K562 (cell line): ENCODE measurements around the gene OTOG. TPM values are rescaled to one million over a fixed set of nuclear protein-coding genes. Genes with fewer than 3 reads are reported as not detected.
A peak's percentile ranks its signal among the peaks of the same experiment; 100 is the strongest.

Experiments used
- ATAC-seq: fragments of 200-7000 bp; cut with Tn5 transposase; 3 replicates; pipeline ENCODE4 v1.9.1; 2020; ENCODE audit warnings: moderate library complexity
- BruUV-seq: library from RNA; stranded (reverse); fragments of 400-500 nt; replicated peaks from 2 replicates; lab custom pipeline; 2021; lab: Mats Ljungman, UMichigan
- CTCF ChIA-PET: fragments of 300-600 bp; formaldehyde crosslinking; extraction: SDS; loops from one replicate; lab custom pipeline; 2021; ENCODE audit warnings: low intra/inter-chr PET ratio; lab: Yijun Ruan, JAX
- POLR2A ChIA-PET: fragments of 300-600, 350-650 bp; sonication (Branson Sonifier 250); formaldehyde crosslinking; extraction: SDS; loops from one replicate; lab custom pipeline; 2021; ENCODE audit warnings: antibody characterized with exemption, inconsistent platforms; lab: Yijun Ruan, JAX
- DNase-seq, 4 experiments: peaks; one replicate each; pipeline versions ENCODE4 v3.0.0 to v3.0.0-alpha.2; 2011 to 2018; ENCODE audit warnings: low spot score in 3 of 4, mixed read lengths in 3 of 4; ENCODE audit errors: extremely low read depth in 1 of 4
- FAIRE-seq: peaks from 2 replicates; lab custom pipeline; 2011; peaks lifted over from hg19 to GRCh38; lab: Jason Lieb, UNC
- H2AFZ ChIP-seq: 2 replicates; pipeline ENCODE4 v1.6.0; 2011; ENCODE audit warnings: low read depth, low read length, control low read depth, inconsistent platforms
- H3K27ac ChIP-seq: fragments of 200-600 bp; 3 replicates; pipeline ENCODE4 v1.8.0; 2011; ENCODE audit warnings: low read depth, mild to moderate bottlenecking, control low read depth, inconsistent platforms, low read length, moderate library complexity, mixed read lengths; ENCODE audit errors: extremely low read depth
- H3K27me3 ChIP-seq, 2 experiments: fragments of 300-600 bp in 1 of 2; 2 replicates in 1 of 2; 3 replicates in 1 of 2; pipeline versions ENCODE4 v1.6.0 to v1.8.0; 2011; ENCODE audit warnings: inconsistent platforms in 2 of 2, low read length in 2 of 2, mild to moderate bottlenecking in 1 of 2, mixed read lengths in 1 of 2, moderate library complexity in 1 of 2; ENCODE audit not compliant: control insufficient read depth in 2 of 2, insufficient read depth in 2 of 2
- H3K36me3 ChIP-seq: fragments of 300-600 bp; 3 replicates; pipeline ENCODE4 v1.8.0; 2011; ENCODE audit warnings: mild to moderate bottlenecking, low read length, inconsistent platforms; ENCODE audit not compliant: control insufficient read depth, insufficient read depth
- H3K4me1 ChIP-seq, 2 experiments: fragments of 200-600 bp in 1 of 2; replicated peaks in 1 of 2; 2 replicates in 1 of 2; 3 replicates in 1 of 2; pipeline versions ENCODE4 v1.5.1 to v1.8.0; 2011; ENCODE audit warnings: inconsistent platforms in 2 of 2, low read length in 2 of 2, mild to moderate bottlenecking in 1 of 2, mixed read lengths in 1 of 2, moderate library complexity in 1 of 2; ENCODE audit not compliant: control insufficient read depth in 2 of 2, insufficient read depth in 2 of 2
- H3K4me2 ChIP-seq: 2 replicates; pipeline ENCODE4 v1.6.1; 2011; ENCODE audit warnings: low read length, control low read depth, inconsistent platforms, mixed read lengths; ENCODE audit not compliant: insufficient read depth
- H3K4me3 ChIP-seq: fragments of 200-600 bp; sonication (generic), shearing (Covaris generic); 2 replicates; pipeline ENCODE4 v1.5.1; 2016; ENCODE audit warnings: control low read depth, inconsistent platforms
- H3K79me2 ChIP-seq: fragments of 200-600 bp; 3 replicates; pipeline ENCODE4 v1.8.0; 2011; ENCODE audit warnings: low read length, inconsistent platforms; ENCODE audit not compliant: control insufficient read depth, insufficient read depth
- H3K9ac ChIP-seq, 2 experiments: 2 replicates each; pipeline versions ENCODE4 v1.6.0 to v1.6.1; 2011; ENCODE audit warnings: low read depth in 2 of 2, low read length in 2 of 2, control low read depth in 1 of 2, inconsistent platforms in 1 of 2, mild to moderate bottlenecking in 1 of 2, mixed read lengths in 1 of 2; ENCODE audit not compliant: insufficient read depth in 1 of 2
- H3K9me1 ChIP-seq: one replicate; pipeline ENCODE4 v1.6.0; 2011; ENCODE audit warnings: inconsistent platforms, mild to moderate bottlenecking, low read length, moderate library complexity; ENCODE audit not compliant: control insufficient read depth, insufficient read depth
- H3K9me3 ChIP-seq: replicated peaks from 2 replicates; pipeline ENCODE4 v1.5.1; 2011; ENCODE audit warnings: low read depth, low read length, inconsistent platforms; ENCODE audit not compliant: control insufficient read depth, insufficient read depth
- H4K20me1 ChIP-seq: replicated peaks from 2 replicates; pipeline ENCODE4 v1.6.1; 2011; ENCODE audit warnings: low read length, inconsistent platforms, mixed read lengths; ENCODE audit not compliant: control insufficient read depth, insufficient read depth
- CBX1 ChIP-seq: sonication (generic); IDR thresholded peaks from 2 replicates; pipeline ENCODE4 v1.6.1; 2016; ENCODE audit warnings: antibody characterized with exemption, low read depth, mild to moderate bottlenecking
- FOSL1 ChIP-seq: fragments of 200-800 bp; sonication (Bioruptor generic); conservative IDR thresholded peaks from 2 replicates; pipeline ENCODE4 v1.6.1; 2016; ENCODE audit warnings: missing genetic modification characterization, missing compliant biosample characterization
- PCBP1 ChIP-seq: fragments of 200-400 bp; formaldehyde crosslinking; IDR thresholded peaks from 2 replicates; pipeline ENCODE4 v1.6.1; 2018; ENCODE audit warnings: mild to moderate bottlenecking, low read depth, low read length; ENCODE audit not compliant: poor library complexity, severe bottlenecking
- ZNF354B ChIP-seq: fragments of 250-450 bp; sonication (Bioruptor Pico); IDR thresholded peaks from 2 replicates; pipeline ENCODE4 v1.4.0; 2020
- WGBS: fragments of 100-300 bp; shearing (Covaris generic); methylation state at CpG from one replicate; pipeline ENCODE4 v1.1.6; 2016; ENCODE audit warnings: low coverage, mixed read lengths; ENCODE audit not compliant: insufficient coverage; ENCODE audit errors: missing lambda C conversion rate; 5-methylcytosine and 5-hydroxymethylcytosine counted together
- in situ Hi-C: fragments of 300-500 bp; cut with MboI; formaldehyde crosslinking; loops from 4 replicates; pipeline ENCODE4 v1.15.0; 2018; ENCODE audit warnings: inconsistent platforms, mixed read lengths
- intact Hi-C: fragments of 100-400 bp; cut with micrococcal nuclease; formaldehyde crosslinking; loops from 2 replicates; pipeline ENCODE4 v1.14.2; 2022
- polyA plus RNA-seq, 8 experiments: library from polyadenylated mRNA; depleted of rRNA in 4 of 8; stranded (reverse) in 5 of 8; unstranded in 3 of 8; fragments of >200 nt; fragmentation: Nextera tagmentation in 2 of 8; fragmentation: Illumina TruSeq in 1 of 8; extraction: Ambion mirVana in 2 of 8; extraction: Trizol in 1 of 8; gene quantifications; 2 replicates each; pipeline versions ENCODE4 v1.2.1 to v1.2.3, GENCODE V29; 2011 to 2014; ENCODE audit warnings: inconsistent platforms in 1 of 8, missing spikeins in 1 of 8
- total RNA-seq, 7 experiments: library from RNA; depleted of rRNA in 6 of 7; stranded (reverse); fragments of >200 nt in 6 of 7; fragmentation: Illumina TruSeq in 2 of 7; extraction: Trizol in 2 of 7; gene quantifications; 2 replicates each; pipeline versions ENCODE4 v1.2.1 to v1.2.3, GENCODE V29; 2011 to 2021; ENCODE audit warnings: low replicate concordance in 1 of 7
- TF ChIP-seq, protein P1 (sequence below): fragments of 450-650 bp; IDR thresholded peaks from 2 replicates; pipeline ENCODE4 v1.6.1; 2016; ENCODE audit warnings: missing biosample characterization, missing genetic modification characterization

The OTOG gene
- total and polyA plus RNA-seq, 9 of the 15 experiments (the other 6 are each of a cell fraction or from before 2014, with no cell fraction given) = not detected

DNA sequence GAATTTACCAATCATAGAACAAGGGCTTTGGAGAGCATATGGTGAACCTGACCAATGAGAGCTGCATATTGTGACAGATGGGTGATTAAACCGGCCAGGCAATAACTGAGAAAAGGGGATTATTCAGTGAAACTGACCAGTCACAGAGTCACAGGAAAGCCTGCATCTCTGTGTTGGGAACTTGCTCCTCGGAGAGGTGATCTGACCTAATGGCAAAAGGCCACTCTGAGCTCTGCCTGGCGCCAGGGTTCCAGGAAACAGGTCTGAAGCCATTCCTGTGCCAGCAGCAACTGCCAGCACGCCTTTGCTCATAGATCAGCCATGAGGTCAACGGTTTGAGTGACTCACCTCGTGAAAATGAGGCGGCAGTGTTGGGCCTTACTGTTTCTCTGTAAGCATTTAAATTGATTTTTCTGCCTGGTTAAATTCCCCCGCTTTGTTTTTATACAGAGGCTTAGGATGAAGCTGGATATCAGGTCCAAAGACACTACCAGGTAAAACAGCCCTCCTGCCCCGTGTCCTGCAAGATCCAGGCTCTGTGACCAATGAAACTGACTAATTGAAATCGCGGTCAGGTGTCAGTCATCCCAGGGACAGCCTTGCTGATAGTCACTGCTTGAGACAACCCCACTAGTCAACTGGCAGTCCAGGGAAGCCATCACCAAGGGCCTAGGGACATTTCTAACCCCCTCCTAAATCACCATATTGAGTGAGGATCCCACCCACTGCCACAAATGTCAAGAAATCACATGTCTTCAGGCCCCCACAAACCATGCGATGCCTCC, 136.5 kb downstream of the OTOG start:
- H3K79me2 ChIP-seq = no peaks in the 10 kb centered on the region
- no peaks in the 10 kb centered on the region for H3K4me1 ChIP-seq
- H3K9me3 ChIP-seq = no peaks in the 10 kb centered on the region
- intact Hi-C loops = no loop called here
- TF ChIP-seq CBX1 (no peak), FOSL1 (tag) (peak; percentile 55)
- TF ChIP-seq, all 486 proteins: peak for 1
- in situ Hi-C loops = no loop called here
- Histone ChIP-seq H3K9me1 (no peaks in the 10 kb centered on the region), H3K27me3 (peaks cover 24 to 43% of the 10 kb centered on the region in 2 experiments), H3K4me3 (no peak overlapping the region), H3K36me3 (no peaks in the 10 kb centered on the region), H3K9ac (no peak overlapping the region), H2AFZ (no peak overlapping the region), H3K4me2 (no peak overlapping the region), H4K20me1 (no peaks in the 10 kb centered on the region), H3K27ac (no peak overlapping the region)
- CTCF ChIA-PET = no interaction called here
- BruUV-seq = no TSS peak
- DNase-seq (no peak), ATAC-seq (no peak), FAIRE-seq (no peak)
- 7% methylated on average over 12 of the region's 12 CpGs for whole genome bisulfite sequencing
- POLR2A ChIA-PET = interaction anchor here (0.6 to 1.2 kb wide), 2 partner anchors 10 to 16 kb away, joined by 3 read pairs; no protein-coding TSS in a partner anchor

DNA sequence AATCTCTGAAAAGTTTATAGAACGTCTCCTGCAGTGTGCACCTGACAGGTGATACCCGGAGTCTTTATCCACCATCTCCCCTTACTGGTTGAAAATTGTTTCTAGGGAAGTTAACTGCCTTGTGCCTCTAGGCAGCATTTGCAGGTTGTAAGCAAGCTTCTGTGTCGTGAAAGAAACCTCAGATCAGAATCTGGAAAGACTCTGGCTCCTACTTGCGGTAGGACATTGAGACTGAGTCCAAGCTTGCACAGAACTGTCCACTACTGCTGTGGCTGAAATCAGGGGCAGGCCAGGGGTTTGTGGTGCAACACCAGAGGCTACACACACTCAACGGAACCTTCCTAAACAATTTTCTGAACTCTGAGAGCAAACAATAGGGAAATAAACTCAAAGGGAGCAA, 137.5 kb downstream of the OTOG start:
- CTCF ChIA-PET = no interaction called here
- FAIRE-seq (peak; percentile 26), ATAC-seq (peak; percentile 53), DNase-seq (peak in 1 of 4 experiments; percentile 5)
- Histone ChIP-seq H3K4me1 (no peaks in the 10 kb centered on the region), H3K9me3 (no peaks in the 10 kb centered on the region), H3K9me1 (no peaks in the 10 kb centered on the region), H3K4me2 (no peak overlapping the region), H2AFZ (no peak overlapping the region), H4K20me1 (no peaks in the 10 kb centered on the region), H3K36me3 (no peaks in the 10 kb centered on the region), H3K27me3 (peaks cover 26 to 44% of the 10 kb centered on the region in 2 experiments), H3K4me3 (no peak overlapping the region), H3K9ac (no peak overlapping the region), H3K27ac (no peak overlapping the region), H3K79me2 (no peaks in the 10 kb centered on the region)
- POLR2A ChIA-PET = interaction anchor here (1.2 kb wide), 1 partner anchor 11 kb away, joined by 3 read pairs; no protein-coding TSS in a partner anchor
- 0% methylated on average over 5 of the region's 5 CpGs for WGBS
- no TSS peak for BruUV-seq
- intact Hi-C loops = no loop called here
- in situ Hi-C loops = no loop called here
- TF ChIP-seq PCBP1 (no peak), ZNF354B (no peak)
- TF ChIP-seq, protein P1, sequence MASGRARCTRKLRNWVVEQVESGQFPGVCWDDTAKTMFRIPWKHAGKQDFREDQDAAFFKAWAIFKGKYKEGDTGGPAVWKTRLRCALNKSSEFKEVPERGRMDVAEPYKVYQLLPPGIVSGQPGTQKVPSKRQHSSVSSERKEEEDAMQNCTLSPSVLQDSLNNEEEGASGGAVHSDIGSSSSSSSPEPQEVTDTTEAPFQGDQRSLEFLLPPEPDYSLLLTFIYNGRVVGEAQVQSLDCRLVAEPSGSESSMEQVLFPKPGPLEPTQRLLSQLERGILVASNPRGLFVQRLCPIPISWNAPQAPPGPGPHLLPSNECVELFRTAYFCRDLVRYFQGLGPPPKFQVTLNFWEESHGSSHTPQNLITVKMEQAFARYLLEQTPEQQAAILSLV = no peak
